Upper lobe of right lung (tissue), 1 donor: ENCODE results near the gene DMAP1. TPM values are rescaled to one million over a fixed set of nuclear protein-coding genes. Genes with fewer than 3 reads are reported as not detected.

Experiments used
- ATAC-seq: fragments of 200-7000 bp; cut with Tn5 transposase; one replicate; pipeline ENCODE4 v1.9.1; 2020; ENCODE audit warnings: mild to moderate bottlenecking, moderate library complexity
- DNase-seq: peaks from one replicate; pipeline ENCODE4 v3.0.0-alpha.2; 2020
- H3K27ac ChIP-seq: fragments of 200-600 bp; one replicate; pipeline ENCODE4 v1.8.0; 2022
- H3K27me3 ChIP-seq: fragments of 200-600 bp; one replicate; pipeline ENCODE4 v1.8.0; 2022; ENCODE audit warnings: mild to moderate bottlenecking
- H3K36me3 ChIP-seq: fragments of 200-600 bp; one replicate; pipeline ENCODE4 v1.8.0; 2022
- H3K4me1 ChIP-seq: fragments of 200-600 bp; one replicate; pipeline ENCODE4 v1.8.0; 2022
- H3K4me3 ChIP-seq: fragments of 200-600 bp; one replicate; pipeline ENCODE4 v1.8.0; 2022; ENCODE audit warnings: mild to moderate bottlenecking
- H3K9me3 ChIP-seq: fragments of 200-600 bp; one replicate; pipeline ENCODE4 v1.8.0; 2022
- intact Hi-C: fragments of 100-400 bp; cut with DNase I; formaldehyde crosslinking; loops from one replicate; pipeline ENCODE4 v1.11.0; 2022
- total RNA-seq: library from RNA; stranded (reverse); fragmentation: NEBNext Ultra II Directional; extraction: Animal tissue kit (Norgen Biotek cat#: 25700); gene quantifications from one replicate; pipeline ENCODE4 v1.2.1, GENCODE V29; 2021
- TF ChIP-seq, protein P1 (sequence below): fragments of 200-600 bp; IDR thresholded peaks from one replicate; pipeline ENCODE4 v1.8.0; 2022; ENCODE audit warnings: antibody characterized with exemption
- donor health status: DM: no; HTN: yes; CAD: no; lungs with severe emphysema.

Gene DMAP1
- total RNA-seq, 1 donor from 2014 or later: 34.0 TPM

DNA sequence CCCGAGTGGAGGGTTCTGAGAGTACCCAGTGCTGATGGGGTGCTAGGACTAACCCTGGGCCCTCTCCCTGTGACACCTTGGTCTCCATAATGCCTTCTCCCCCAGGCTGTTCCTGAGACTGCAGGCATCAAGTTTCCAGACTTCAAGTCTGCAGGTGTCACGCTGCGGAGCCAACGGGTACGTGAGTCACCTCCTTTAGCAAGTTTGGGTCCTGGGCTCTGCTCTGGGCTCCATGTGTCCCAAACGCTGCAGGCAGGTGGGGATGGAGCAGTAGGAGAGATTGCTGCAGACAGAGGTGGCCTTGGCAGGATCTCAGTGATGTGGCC is 6.0 kb downstream of the DMAP1 start:
- no peaks in the 10 kb centered on the region for H3K9me3 ChIP-seq
- no peak overlapping the region for H3K27ac ChIP-seq
- ATAC-seq (no peak), DNase-seq (no peak)
- H3K27me3 ChIP-seq: no peaks in the 10 kb centered on the region
- H3K36me3 ChIP-seq: peaks cover 62% of the 10 kb centered on the region
- intact Hi-C loops: no loop called here
- H3K4me1 ChIP-seq: peaks cover 3% of the 10 kb centered on the region
- H3K4me3 ChIP-seq: no peak overlapping the region
- TF ChIP-seq, protein P1, sequence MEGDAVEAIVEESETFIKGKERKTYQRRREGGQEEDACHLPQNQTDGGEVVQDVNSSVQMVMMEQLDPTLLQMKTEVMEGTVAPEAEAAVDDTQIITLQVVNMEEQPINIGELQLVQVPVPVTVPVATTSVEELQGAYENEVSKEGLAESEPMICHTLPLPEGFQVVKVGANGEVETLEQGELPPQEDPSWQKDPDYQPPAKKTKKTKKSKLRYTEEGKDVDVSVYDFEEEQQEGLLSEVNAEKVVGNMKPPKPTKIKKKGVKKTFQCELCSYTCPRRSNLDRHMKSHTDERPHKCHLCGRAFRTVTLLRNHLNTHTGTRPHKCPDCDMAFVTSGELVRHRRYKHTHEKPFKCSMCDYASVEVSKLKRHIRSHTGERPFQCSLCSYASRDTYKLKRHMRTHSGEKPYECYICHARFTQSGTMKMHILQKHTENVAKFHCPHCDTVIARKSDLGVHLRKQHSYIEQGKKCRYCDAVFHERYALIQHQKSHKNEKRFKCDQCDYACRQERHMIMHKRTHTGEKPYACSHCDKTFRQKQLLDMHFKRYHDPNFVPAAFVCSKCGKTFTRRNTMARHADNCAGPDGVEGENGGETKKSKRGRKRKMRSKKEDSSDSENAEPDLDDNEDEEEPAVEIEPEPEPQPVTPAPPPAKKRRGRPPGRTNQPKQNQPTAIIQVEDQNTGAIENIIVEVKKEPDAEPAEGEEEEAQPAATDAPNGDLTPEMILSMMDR: no peak

DNA sequence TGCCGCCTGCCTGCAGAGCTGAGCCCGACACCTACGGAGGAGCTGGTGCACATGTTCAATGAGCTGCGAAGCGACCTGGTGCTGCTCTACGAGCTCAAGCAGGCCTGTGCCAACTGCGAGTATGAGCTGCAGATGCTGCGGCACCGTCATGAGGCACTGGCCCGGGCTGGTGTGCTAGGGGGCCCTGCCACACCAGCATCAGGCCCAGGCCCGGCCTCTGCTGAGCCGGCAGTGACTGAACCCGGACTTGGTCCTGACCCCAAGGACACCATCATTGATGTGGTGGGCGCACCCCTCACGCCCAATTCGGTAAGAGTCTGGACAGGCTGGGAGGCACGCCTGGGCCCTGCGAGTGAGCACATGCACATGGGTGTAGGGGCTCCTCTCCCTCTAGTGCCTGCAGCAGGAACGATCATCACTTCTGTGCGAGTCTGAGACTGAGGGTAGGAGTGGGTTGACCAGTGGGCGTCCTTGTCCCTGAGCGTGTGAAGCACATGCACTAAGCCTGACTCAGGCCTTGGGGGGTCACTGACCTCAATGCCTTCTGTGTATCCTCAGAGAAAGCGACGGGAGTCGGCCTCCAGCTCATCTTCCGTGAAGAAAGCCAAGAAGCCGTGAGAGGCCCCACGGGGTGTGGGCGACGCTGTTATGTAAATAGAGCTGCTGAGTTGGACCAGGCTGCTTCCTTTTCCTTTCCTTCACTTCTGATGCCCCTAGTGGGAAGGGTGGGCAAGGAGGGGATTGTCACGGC is 6.9 kb downstream of the DMAP1 start:
- no peaks in the 10 kb centered on the region for H3K27me3 ChIP-seq
- H3K4me1 ChIP-seq: no peaks in the 10 kb centered on the region
- H3K27ac ChIP-seq: no peak overlapping the region
- TF ChIP-seq, protein P1: no peak
- ATAC-seq (no peak), DNase-seq (no peak)
- H3K9me3 ChIP-seq: no peaks in the 10 kb centered on the region
- intact Hi-C loops: no loop called here
- no peak overlapping the region for H3K4me3 ChIP-seq
- H3K36me3 ChIP-seq: peaks cover 56% of the 10 kb centered on the region

DNA sequence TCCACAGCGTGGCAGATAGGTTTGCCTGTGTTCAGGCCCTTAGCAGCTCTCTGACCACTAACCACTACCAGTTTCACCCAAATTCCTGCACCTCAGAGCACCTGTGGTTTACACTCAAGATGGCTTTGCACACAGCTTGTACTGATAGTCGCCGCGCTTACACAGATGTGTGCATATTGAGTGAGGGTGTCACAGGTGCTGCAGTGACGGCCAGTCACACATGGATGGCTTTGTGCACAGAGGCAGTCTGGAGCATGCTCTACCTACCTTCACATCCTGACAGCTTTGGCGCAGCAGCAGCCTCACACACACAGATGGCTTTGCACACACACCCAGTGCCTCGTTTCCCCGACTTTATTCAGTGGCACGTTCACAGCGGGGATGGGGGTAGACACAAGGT is 7.5 kb downstream of the DMAP1 start:
- Histone ChIP-seq H3K9me3 (no peaks in the 10 kb centered on the region), H3K36me3 (peaks cover 50% of the 10 kb centered on the region), H3K27me3 (no peaks in the 10 kb centered on the region), H3K4me1 (no peaks in the 10 kb centered on the region), H3K4me3 (no peak overlapping the region), H3K27ac (no peak overlapping the region)
- intact Hi-C loops: no loop called here
- ATAC-seq (no peak), DNase-seq (no peak)
- TF ChIP-seq, protein P1: no peak

DNA sequence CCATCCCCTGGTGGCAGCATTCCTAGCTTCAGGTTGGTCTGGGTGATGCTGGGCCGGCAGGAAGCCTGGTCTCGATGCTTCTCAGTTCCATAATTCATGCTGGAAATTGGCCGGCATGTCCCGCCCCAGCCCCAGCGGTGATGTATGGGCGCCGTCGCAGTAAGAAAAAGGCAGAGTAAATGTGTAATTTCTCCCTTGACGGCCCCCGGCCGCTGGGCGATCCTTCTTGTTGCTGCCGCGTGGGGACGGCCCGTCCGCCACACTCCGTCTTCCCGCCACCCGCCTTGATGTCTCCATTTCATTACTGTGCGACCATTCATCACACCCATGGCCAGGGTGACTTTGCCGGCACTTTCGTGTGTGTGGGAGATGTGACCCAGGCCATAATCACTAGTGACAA is 8.5 kb downstream of the DMAP1 start:
- TF ChIP-seq, protein P1: no peak
- Histone ChIP-seq H3K4me1 (no peaks in the 10 kb centered on the region), H3K36me3 (peaks cover 40% of the 10 kb centered on the region), H3K27ac (no peak overlapping the region), H3K27me3 (no peaks in the 10 kb centered on the region), H3K4me3 (no peak overlapping the region), H3K9me3 (no peaks in the 10 kb centered on the region)
- intact Hi-C loops: no loop called here
- ATAC-seq: no peak
- no peak for DNase-seq

DNA sequence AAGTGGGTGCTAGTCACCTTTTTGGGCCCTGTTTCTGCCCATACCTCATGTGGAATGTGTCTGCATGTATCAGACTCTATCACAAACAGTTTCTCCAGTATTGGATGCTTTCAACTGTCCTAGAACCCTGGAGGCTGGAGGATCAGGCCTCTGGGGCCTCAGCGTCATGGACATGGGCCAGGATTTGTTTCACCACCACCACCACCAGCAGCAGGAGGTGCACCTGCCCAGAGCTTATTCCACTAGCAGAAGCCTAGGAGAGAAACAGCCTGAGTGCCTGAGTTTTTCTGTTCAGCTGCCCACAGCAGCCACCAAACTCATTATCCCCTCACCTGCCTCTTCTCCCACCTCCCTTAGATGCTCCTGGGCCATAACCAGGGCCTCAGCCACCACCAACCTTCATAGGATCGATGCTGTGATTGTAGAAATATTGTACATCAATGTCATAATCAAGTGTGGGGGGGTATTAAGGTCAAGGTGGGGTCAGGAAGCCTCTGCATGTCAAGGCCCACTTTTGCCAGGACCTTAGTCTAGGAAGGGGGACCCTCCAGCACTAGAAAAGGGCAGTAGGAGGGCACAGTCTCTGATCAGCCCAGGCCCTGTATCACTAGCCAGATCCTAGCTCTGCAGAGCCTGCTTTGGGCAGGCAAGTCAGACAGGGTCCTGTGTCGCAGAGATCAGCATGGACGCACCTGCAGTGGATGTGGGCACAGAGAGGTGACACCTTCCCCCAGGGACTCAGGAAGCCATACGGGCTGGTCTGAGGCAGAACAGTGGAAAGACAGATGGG is 9.3 kb downstream of the DMAP1 start:
- Histone ChIP-seq H3K4me1 (no peaks in the 10 kb centered on the region), H3K4me3 (no peak overlapping the region), H3K9me3 (no peaks in the 10 kb centered on the region), H3K27ac (no peak overlapping the region), H3K36me3 (peaks cover 37% of the 10 kb centered on the region), H3K27me3 (no peaks in the 10 kb centered on the region)
- no peak for DNase-seq
- TF ChIP-seq, protein P1: no peak
- intact Hi-C loops: no loop called here
- no peak for ATAC-seq
